ENCODE data around the gene ZNF891.

ZNF891 gene

GRCh38 chr12:133130038-133130807 is at the start of gene ZNF891, which contains the start of gene ZNF10:
TSS of gene ZNF891 (minus strand) at chr12:133130274. CDS start at chr12:133121918, 8,356 bp downstream.
TSS of gene ZNF10 (plus strand) at chr12:133130627. CDS start at chr12:133144493, 13,866 bp downstream.
- intact Hi-C loops (cut with DNase I) = loop anchor here (1.0 kb wide), 1 partner anchor 50 kb away; the partner anchor contains the start of gene ZNF140
- peak; percentile 91 to 99 (median 95) for DNase-seq

DNA sequence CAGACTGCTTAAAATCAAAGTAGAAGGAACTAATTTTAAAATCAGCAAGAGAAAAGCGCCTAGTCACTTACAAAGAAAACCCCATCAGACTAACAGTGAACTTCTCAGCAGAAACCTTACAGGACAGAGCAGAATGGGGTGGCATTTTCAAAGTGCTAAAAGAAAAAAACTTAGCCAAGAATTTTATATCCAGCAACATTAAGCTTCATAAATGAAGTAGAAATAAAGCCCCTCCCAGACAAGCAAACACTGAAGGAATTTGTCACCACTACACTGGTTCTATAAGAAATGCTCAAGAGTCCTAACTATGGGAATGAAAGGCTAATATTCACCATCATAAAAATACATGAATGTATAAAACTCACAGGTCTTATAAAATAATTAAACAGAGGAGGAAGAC is 44.8 kb upstream of the ZNF891 start:
- no peak for DNase-seq
- intact Hi-C loops (cut with DNase I) = no loop called here

- intact Hi-C loops (cut with DNase I) = no loop called here
- DNase-seq = no peak
These were observed 42.4 kb upstream of the ZNF891 start for GRCh38 chr12:133172491-133172890.

- intact Hi-C loops (cut with DNase I) = no loop called here
- no peak for DNase-seq
These were observed 35.7 kb upstream of the ZNF891 start for GRCh38 chr12:133165776-133166175.

GRCh38 chr12:133156125-133156690 is 26.1 kb upstream of the ZNF891 start:
- intact Hi-C loops (cut with DNase I) = no loop called here
- no peak for DNase-seq

- no peak for DNase-seq
- intact Hi-C loops (cut with DNase I) = no loop called here
These were observed 15.9 kb upstream of the ZNF891 start for GRCh38 chr12:133145981-133146380.

DNA sequence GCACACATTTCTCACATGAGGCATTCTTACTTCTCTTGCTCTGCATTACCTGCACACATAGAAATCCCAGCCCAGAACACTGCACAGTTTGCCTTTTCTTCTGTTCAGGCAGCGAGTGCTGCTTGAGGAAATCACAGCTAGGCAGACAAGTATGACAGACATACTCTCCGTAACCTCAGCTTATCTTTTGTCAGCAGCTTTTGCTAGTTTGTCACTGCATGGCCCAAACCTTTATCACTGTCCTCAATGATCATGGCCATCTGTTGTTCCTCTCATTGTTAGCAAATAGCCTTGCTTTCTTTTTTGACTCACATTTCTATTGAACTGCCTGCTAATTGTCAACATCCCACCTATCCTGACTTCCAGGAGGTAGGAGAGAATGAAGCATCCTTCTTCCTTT is 5.7 kb upstream of the ZNF891 start:
- intact Hi-C loops (cut with DNase I) = no loop called here
- DNase-seq = no peak

GRCh38 chr12:133130808-133131128 is 694 bp upstream of the ZNF891 start:
- intact Hi-C loops (cut with DNase I) = loop anchor here (1.0 kb wide), 1 partner anchor 50 kb away; the partner anchor contains the start of gene ZNF140
- peak in 8 of 10 donors; percentile 17 to 88 (median 33) for DNase-seq

GRCh38 chr12:133129368-133130037 is 571 bp downstream of the ZNF891 start:
- intact Hi-C loops (cut with DNase I) = loop anchor here (1.0 kb wide), 1 partner anchor 49 kb away; the partner anchor contains the start of gene ZNF140
- no peak for DNase-seq

GRCh38 chr12:133124674-133125073 is 5.4 kb downstream of the ZNF891 start:
- no peak for DNase-seq
- intact Hi-C loops (cut with DNase I) = no loop called here

- intact Hi-C loops (cut with DNase I) = no loop called here
- DNase-seq = no peak
These were observed 9.5 kb downstream of the ZNF891 start for GRCh38 chr12:133120385-133121191.

DNA sequence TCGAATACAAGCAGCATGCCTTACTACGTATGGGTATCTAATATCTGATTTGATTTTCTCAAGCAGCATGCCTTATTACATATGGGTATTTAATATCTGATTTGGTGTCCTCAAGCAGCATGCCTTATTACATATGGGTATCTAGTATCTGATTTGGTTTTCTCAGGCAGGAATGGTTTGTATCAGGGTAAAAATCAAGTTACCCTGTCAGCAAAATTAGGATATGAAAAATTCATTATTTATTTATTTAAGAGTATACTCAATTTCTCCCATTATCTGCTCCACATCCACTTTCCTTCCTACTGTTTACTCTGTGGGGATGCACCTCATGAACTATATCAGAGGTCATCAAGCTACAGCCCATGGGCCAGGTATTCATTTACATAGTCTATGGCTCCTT is 21.9 kb downstream of the ZNF891 start:
- DNase-seq = no peak
- intact Hi-C loops (cut with DNase I) = no loop called here

DNA sequence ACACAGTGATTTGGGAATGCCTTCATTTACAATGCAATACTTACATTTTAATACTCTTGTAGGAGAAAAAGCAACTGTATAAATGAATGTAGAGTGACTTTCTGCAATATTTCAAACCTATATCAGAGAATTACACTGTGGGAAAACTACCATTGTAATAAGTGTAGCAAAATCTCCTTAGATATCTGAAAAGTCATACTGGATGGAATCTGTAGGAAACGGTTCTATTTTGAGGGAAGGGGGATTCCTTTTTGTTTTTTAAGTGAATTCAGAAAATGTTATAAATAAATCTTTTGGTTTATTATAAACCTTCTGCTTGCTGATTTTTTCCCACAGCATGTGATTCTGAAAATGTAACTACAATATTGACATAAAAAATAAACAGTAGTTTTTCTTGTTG is 23.0 kb downstream of the ZNF891 start:
- intact Hi-C loops (cut with DNase I) = no loop called here
- no peak for DNase-seq

GRCh38 chr12:133106253-133106652 is 23.8 kb downstream of the ZNF891 start:
- no peak for DNase-seq
- intact Hi-C loops (cut with DNase I) = no loop called here

- intact Hi-C loops (cut with DNase I) = no loop called here
- no peak for DNase-seq
These were observed 24.5 kb downstream of the ZNF891 start for GRCh38 chr12:133105620-133106019.

- intact Hi-C loops (cut with DNase I) = loop anchor here (5.0 kb wide), 1 partner anchor 96 kb away; the partner anchor contains the start of gene ZNF26
- no peak for DNase-seq
These were observed 46.7 kb downstream of the ZNF891 start for GRCh38 chr12:133083345-133083744.

DNA sequence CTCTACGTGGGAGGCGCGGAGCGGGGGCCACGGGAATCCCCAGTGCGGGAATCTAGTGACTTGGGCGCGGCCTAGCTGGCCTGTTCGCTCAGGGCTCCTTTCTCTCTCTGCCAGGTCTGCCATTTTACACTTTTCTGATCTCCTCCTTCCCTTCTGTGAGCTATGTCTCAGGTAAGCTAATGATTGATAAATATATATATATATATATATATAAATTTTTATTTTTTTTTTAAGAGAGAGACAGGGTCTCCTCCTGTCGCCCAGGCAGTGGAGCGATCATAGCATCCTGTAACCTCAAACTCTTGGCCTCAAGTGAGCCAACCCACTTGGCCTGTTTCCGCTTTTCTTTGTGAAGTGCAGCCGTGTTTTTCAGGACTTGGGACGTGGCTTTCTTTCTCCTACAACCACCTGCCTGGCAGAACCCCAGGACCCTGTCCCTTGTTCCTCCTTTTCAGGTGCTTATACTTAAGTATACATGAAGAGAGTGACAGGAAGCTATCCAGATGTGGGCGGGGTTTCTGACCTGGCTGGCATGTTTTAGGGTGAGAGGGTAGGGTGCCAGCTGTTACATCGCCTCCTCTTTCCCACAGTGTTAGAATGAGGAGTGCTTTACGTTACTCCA is 48.8 kb downstream of the ZNF891 start:
- intact Hi-C loops (cut with DNase I) = loop anchor here (5.0 kb wide), 1 partner anchor 94 kb away; the partner anchor contains the start of gene ZNF26
- no peak for DNase-seq

- DNase-seq = peak; percentile 94 to 100 (median 98)
- intact Hi-C loops (cut with DNase I) = loop anchor here (1.0 to 5.0 kb wide), 4 partner anchors 43 to 101 kb away; partner anchors contain the start of genes ZNF10, ZNF26, ZNF268 and ZNF84
These were observed 49.5 kb downstream of the ZNF891 start, which contains the start of gene ZNF140 for GRCh38 chr12:133080368-133081158. TSS of gene ZNF140 (plus strand) at chr12:133080923. CDS start at chr12:133081321, 398 bp downstream.

DNA sequence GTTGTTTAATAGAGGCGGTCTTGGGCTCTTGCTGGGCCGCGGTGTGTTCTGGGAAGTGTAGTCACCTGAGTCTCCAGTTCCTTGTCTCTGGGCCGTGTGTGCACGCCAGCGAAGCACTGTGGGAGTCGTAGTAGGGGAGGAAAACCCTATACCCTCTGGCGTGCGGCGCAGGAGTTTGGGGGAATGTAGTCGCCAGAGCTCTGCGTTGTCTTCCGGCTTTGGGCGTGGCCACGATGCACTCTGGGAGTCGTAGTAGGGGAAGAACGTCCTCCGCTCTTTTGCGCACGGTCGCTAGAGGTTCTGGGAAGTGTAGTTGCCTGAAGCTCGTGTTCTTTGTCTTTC is 50.1 kb downstream of the ZNF891 start:
- DNase-seq = peak; percentile 96 to 100 (median 98)
- intact Hi-C loops (cut with DNase I) = loop anchor here (1.0 to 5.0 kb wide), 4 partner anchors 43 to 101 kb away; partner anchors contain the start of genes ZNF10, ZNF26, ZNF268 and ZNF84

Measured in posterior cingulate gyrus (tissue), 11 donors.